ENCODE measurements around the gene L3MBTL3.

- TF ChIP-seq CTCF (conservative IDR thresholded peaks at IDR 0.05; ENCODE audit: low read depth, low read length): no peak
- no peak for TF ChIP-seq EZH2 (IDR thresholded peaks at IDR 0.05; ENCODE audit: low read length, unreplicated experiment)
Observed at GRCh38 chr6:130041594-130041993, 23.2 kb downstream of the L3MBTL3 start.
